ENCODE results near the gene IPO9. TPM values are rescaled to one million over a fixed set of nuclear protein-coding genes. Genes with fewer than 3 reads are reported as not detected.

IPO9 gene
- total RNA-seq, 6 experiments from 2014 or later = 10.3 to 21.7 (median 19.1) TPM

- intact Hi-C loops (cut with DNase I) = no loop called here
- no peaks in the 10 kb centered on the region for H3K9me3 ChIP-seq
- no peak overlapping the region for H3K27ac ChIP-seq
- H3K4me3 ChIP-seq = no peak overlapping the region
- H3K4me1 ChIP-seq = peaks cover 0 to 12% (median 1%) of the 10 kb centered on the region in 4 donors
- TF ChIP-seq, protein P1, sequence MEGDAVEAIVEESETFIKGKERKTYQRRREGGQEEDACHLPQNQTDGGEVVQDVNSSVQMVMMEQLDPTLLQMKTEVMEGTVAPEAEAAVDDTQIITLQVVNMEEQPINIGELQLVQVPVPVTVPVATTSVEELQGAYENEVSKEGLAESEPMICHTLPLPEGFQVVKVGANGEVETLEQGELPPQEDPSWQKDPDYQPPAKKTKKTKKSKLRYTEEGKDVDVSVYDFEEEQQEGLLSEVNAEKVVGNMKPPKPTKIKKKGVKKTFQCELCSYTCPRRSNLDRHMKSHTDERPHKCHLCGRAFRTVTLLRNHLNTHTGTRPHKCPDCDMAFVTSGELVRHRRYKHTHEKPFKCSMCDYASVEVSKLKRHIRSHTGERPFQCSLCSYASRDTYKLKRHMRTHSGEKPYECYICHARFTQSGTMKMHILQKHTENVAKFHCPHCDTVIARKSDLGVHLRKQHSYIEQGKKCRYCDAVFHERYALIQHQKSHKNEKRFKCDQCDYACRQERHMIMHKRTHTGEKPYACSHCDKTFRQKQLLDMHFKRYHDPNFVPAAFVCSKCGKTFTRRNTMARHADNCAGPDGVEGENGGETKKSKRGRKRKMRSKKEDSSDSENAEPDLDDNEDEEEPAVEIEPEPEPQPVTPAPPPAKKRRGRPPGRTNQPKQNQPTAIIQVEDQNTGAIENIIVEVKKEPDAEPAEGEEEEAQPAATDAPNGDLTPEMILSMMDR (IDR thresholded peaks at IDR 0.05) = no peak
- no peak for TF ChIP-seq POLR2A (IDR thresholded peaks at IDR 0.05)
- WGBS (ENCODE audit: insufficient coverage, low coverage, low lambda C conversion rate, missing lambda C conversion rate) = 69% methylated on average over 4 of the region's 4 CpGs
- DNase-seq (no peak), ATAC-seq (no peak)
- no peaks in the 10 kb centered on the region for H3K27me3 ChIP-seq
- no peaks in the 10 kb centered on the region for H3K36me3 ChIP-seq
Observed at GRCh38 chr1:201826830-201827229, 2.1 kb upstream of the IPO9 start.

DNA sequence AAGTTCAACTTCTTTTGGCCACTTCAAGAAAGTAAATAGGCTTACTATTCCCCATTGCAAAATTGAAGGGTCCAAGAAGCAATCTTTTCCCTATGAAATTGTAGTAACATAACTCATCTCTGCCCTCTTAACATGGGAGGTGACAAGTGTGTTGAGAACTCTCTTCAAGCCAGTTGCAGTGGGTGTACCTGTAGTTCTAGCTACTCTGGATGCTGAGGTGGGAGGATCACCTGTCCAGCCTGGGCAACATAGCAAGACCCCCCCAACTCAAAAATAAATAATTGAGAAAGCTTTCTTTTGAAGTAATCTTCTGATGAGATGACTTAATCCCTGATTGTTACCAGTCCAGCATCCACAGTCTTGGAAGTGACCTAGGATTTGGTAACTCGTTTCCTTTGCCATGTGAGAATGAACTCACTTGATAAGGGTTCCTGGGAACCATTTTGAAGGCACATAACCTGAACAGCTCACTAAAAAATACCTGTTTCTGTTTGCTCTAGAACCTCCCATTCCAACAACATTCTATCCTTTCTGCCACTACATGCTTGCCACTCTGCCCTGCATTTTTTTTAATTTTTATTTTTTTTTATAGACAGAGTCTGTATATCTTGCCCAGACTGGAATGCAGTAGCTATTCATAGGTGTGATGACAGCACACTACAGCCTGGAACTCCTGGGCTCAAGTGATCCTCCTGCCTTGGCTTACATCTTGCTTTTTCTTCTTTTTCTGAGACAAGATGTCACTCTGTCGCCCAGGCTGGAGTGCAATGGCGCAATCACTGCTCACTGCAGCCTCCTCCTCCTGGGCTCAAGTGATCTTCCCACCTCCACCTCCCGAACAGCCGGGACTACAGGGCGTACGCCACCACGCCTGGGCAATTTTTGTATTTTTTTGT lies 1.4 kb upstream of the IPO9 start:
- H3K36me3 ChIP-seq = no peaks in the 10 kb centered on the region
- TF ChIP-seq POLR2A (IDR thresholded peaks at IDR 0.05) = no peak
- TF ChIP-seq, protein P1 (IDR thresholded peaks at IDR 0.05) = no peak
- no peaks in the 10 kb centered on the region for H3K27me3 ChIP-seq
- intact Hi-C loops (cut with DNase I) = no loop called here
- no peak overlapping the region for H3K4me3 ChIP-seq
- ATAC-seq (no peak), DNase-seq (no peak)
- no peak overlapping the region for H3K27ac ChIP-seq
- peaks cover 0 to 12% (median 1%) of the 10 kb centered on the region in 4 donors for H3K4me1 ChIP-seq
- H3K9me3 ChIP-seq = no peaks in the 10 kb centered on the region
- 82% methylated on average over 8 of the region's 8 CpGs for WGBS (ENCODE audit: insufficient coverage, low coverage, low lambda C conversion rate, missing lambda C conversion rate)

GRCh38 chr1:201828217-201828819 lies 639 bp upstream of the IPO9 start:
- DNase-seq = no peak
- TF ChIP-seq POLR2A (IDR thresholded peaks at IDR 0.05) = no peak
- TF ChIP-seq, protein P1 (IDR thresholded peaks at IDR 0.05) = no peak
- Histone ChIP-seq H3K27me3 (no peaks in the 10 kb centered on the region), H3K9me3 (no peaks in the 10 kb centered on the region), H3K27ac (no peak overlapping the region), H3K4me1 (peaks cover 0 to 12% (median 1%) of the 10 kb centered on the region in 4 donors), H3K36me3 (no peaks in the 10 kb centered on the region), H3K4me3 (no peak overlapping the region)
- no peak for ATAC-seq
- 81% methylated on average over 14 of the region's 16 CpGs for WGBS (ENCODE audit: insufficient coverage, low coverage, low lambda C conversion rate, missing lambda C conversion rate)
- intact Hi-C loops (cut with DNase I) = no loop called here

DNA sequence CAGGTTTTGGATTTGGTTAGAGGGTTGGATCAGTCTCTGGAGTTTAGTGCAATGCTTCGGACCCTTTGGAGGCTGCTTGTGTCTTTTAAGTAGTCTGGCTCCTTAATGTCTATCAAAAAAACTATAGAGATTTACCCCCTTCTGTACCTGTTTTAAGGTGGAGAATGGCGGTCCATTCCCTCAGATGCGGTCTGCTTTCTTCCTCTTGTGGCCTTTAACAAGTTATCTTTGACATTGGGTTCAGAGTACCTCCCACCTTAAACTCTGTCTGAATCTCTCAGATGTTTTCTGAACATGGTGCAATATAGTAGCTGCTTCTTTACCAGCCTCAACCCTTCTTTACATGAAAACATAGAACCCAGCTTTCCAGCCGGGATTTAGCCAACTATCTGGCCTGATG lies 2.4 kb downstream of the IPO9 start:
- Histone ChIP-seq H3K4me1 (peaks cover 0 to 12% (median 1%) of the 10 kb centered on the region in 4 donors), H3K4me3 (no peak overlapping the region), H3K36me3 (no peaks in the 10 kb centered on the region), H3K27me3 (no peaks in the 10 kb centered on the region), H3K9me3 (no peaks in the 10 kb centered on the region), H3K27ac (no peak overlapping the region)
- no peak for TF ChIP-seq POLR2A (IDR thresholded peaks at IDR 0.05)
- TF ChIP-seq, protein P1 (IDR thresholded peaks at IDR 0.05) = no peak
- 100% methylated on average over 1 of the region's 4 CpGs for WGBS (ENCODE audit: insufficient coverage, low coverage, low lambda C conversion rate, missing lambda C conversion rate)
- ATAC-seq = no peak
- intact Hi-C loops (cut with DNase I) = no loop called here
- no peak for DNase-seq
